SK-N-DZ (cell line): ENCODE data around the gene HLA-B.

Experiments
- DNase-seq: peaks from one replicate; pipeline ENCODE4 v3.0.0-alpha.2; 2015; ENCODE audit warnings: low spot score

The HLA-B gene

GRCh38 chr6:31353384-31353945 lies 3.5 kb downstream of the HLA-B start:
- DNase-seq: no peak

- DNase-seq: no peak
Measured at GRCh38 chr6:31352683-31353383, 4.1 kb downstream of the HLA-B start.

- DNase-seq: no peak
Measured at GRCh38 chr6:31352310-31352682, 4.7 kb downstream of the HLA-B start.

GRCh38 chr6:31351401-31352309 lies 5.3 kb downstream of the HLA-B start:
- DNase-seq: no peak

- DNase-seq: no peak
Measured at GRCh38 chr6:31351033-31351380, 6.0 kb downstream of the HLA-B start.

- no peak for DNase-seq
Measured at GRCh38 chr6:31350196-31351032, 6.6 kb downstream of the HLA-B start.

- DNase-seq: no peak
Measured at GRCh38 chr6:31349301-31349700, 7.7 kb downstream of the HLA-B start.

GRCh38 chr6:31345026-31345730 lies 11.8 kb downstream of the HLA-B start:
- DNase-seq: no peak

GRCh38 chr6:31340228-31340627 lies 16.8 kb downstream of the HLA-B start:
- no peak for DNase-seq

GRCh38 chr6:31339210-31339609 lies 17.8 kb downstream of the HLA-B start:
- no peak for DNase-seq

GRCh38 chr6:31336896-31337496 lies 20.0 kb downstream of the HLA-B start:
- DNase-seq: no peak

GRCh38 chr6:31332637-31333602 lies 24.1 kb downstream of the HLA-B start:
- DNase-seq: no peak

- no peak for DNase-seq
Measured at GRCh38 chr6:31328355-31328960, 28.5 kb downstream of the HLA-B start.

- no peak for DNase-seq
Measured at GRCh38 chr6:31321820-31322219, 35.2 kb downstream of the HLA-B start.

GRCh38 chr6:31321005-31321707 lies 35.8 kb downstream of the HLA-B start:
- no peak for DNase-seq

GRCh38 chr6:31317036-31317435 lies 39.9 kb downstream of the HLA-B start:
- no peak for DNase-seq

GRCh38 chr6:31309641-31310040 lies 47.3 kb downstream of the HLA-B start:
- DNase-seq: no peak

- DNase-seq: no peak
Measured at GRCh38 chr6:31308845-31309175, 48.2 kb downstream of the HLA-B start.
